22Rv1 (cell line): ENCODE results near the gene PPP1R14C.

ENCODE experiments used
- H3K27ac ChIP-seq: fragments of 450-650 bp; 2 replicates; pipeline ENCODE4 v1.5.1; 2017
- CTCF ChIP-seq: fragments of 450-650 bp; IDR thresholded peaks from 2 replicates; pipeline ENCODE4 v1.5.1; 2017; ENCODE audit warnings: mild to moderate bottlenecking
- ZFX ChIP-seq: fragments of 450-650 bp; IDR thresholded peaks from 2 replicates; pipeline ENCODE4 v1.6.1; 2017; ENCODE audit warnings: antibody characterized with exemption, borderline replicate concordance

PPP1R14C gene

GRCh38 chr6:150276937-150277742 is 134.3 kb downstream of the PPP1R14C start:
- H3K27ac ChIP-seq = no peak overlapping the region
- no peak for TF ChIP-seq ZFX
- TF ChIP-seq CTCF = no peak

GRCh38 chr6:150279533-150279932 is 136.7 kb downstream of the PPP1R14C start:
- H3K27ac ChIP-seq = no peak overlapping the region
- no peak for TF ChIP-seq CTCF
- TF ChIP-seq ZFX = no peak

- H3K27ac ChIP-seq = no peak overlapping the region
- TF ChIP-seq CTCF (no peak), ZFX (no peak)
Observed at GRCh38 chr6:150280703-150281102, 137.9 kb downstream of the PPP1R14C start.

GRCh38 chr6:150281767-150282166 is 138.9 kb downstream of the PPP1R14C start:
- TF ChIP-seq CTCF (no peak), ZFX (no peak)

GRCh38 chr6:150282806-150283205 is 140.0 kb downstream of the PPP1R14C start:
- H3K27ac ChIP-seq = no peak overlapping the region
- TF ChIP-seq CTCF = no peak

More at GRCh38 chr6:150281767-150282166, 138.9 kb downstream of the PPP1R14C start:
- H3K27ac ChIP-seq = no peak overlapping the region

GRCh38 chr6:150286460-150286859 is 143.6 kb downstream of the PPP1R14C start:
- H3K27ac ChIP-seq = no peak overlapping the region
- no peak for TF ChIP-seq CTCF
- TF ChIP-seq ZFX = no peak

- no peak overlapping the region for H3K27ac ChIP-seq
- TF ChIP-seq CTCF = no peak
- no peak for TF ChIP-seq ZFX
Observed at GRCh38 chr6:150286912-150287311, 144.1 kb downstream of the PPP1R14C start.
